ENCODE data around the gene CDH4. TPM values are rescaled to one million over a fixed set of nuclear protein-coding genes. Genes with fewer than 3 reads are reported as not detected.

CDH4 gene
- total RNA-seq, 1 experiment from 2014 or later, result 5.3 TPM

- TF ChIP-seq AFF4 (CRISPR knock-in tag; IDR thresholded peaks at IDR 0.05; ENCODE audit: borderline replicate concordance) (no peak), CTCF (IDR thresholded peaks at IDR 0.05) (no peak), HMGA2 (CRISPR knock-in tag; IDR thresholded peaks at IDR 0.05) (no peak), ZNF232 (CRISPR knock-in tag; IDR thresholded peaks at IDR 0.05) (no peak), JUN (CRISPR knock-in tag; IDR thresholded peaks at IDR 0.05) (no peak), KAT7 (CRISPR knock-in tag; IDR thresholded peaks at IDR 0.05; ENCODE audit: borderline replicate concordance) (no peak), MAX (CRISPR knock-in tag; IDR thresholded peaks at IDR 0.05) (no peak)
- TF ChIP-seq, protein P1, sequence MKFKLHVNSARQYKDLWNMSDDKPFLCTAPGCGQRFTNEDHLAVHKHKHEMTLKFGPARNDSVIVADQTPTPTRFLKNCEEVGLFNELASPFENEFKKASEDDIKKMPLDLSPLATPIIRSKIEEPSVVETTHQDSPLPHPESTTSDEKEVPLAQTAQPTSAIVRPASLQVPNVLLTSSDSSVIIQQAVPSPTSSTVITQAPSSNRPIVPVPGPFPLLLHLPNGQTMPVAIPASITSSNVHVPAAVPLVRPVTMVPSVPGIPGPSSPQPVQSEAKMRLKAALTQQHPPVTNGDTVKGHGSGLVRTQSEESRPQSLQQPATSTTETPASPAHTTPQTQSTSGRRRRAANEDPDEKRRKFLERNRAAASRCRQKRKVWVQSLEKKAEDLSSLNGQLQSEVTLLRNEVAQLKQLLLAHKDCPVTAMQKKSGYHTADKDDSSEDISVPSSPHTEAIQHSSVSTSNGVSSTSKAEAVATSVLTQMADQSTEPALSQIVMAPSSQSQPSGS (CRISPR knock-in tag; IDR thresholded peaks at IDR 0.05; ENCODE audit: borderline replicate concordance, low read depth), result no peak
- TF ChIP-seq, protein P2, sequence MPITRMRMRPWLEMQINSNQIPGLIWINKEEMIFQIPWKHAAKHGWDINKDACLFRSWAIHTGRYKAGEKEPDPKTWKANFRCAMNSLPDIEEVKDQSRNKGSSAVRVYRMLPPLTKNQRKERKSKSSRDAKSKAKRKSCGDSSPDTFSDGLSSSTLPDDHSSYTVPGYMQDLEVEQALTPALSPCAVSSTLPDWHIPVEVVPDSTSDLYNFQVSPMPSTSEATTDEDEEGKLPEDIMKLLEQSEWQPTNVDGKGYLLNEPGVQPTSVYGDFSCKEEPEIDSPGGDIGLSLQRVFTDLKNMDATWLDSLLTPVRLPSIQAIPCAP (CRISPR knock-in tag; IDR thresholded peaks at IDR 0.05), result no peak
- TF ChIP-seq, protein P3, sequence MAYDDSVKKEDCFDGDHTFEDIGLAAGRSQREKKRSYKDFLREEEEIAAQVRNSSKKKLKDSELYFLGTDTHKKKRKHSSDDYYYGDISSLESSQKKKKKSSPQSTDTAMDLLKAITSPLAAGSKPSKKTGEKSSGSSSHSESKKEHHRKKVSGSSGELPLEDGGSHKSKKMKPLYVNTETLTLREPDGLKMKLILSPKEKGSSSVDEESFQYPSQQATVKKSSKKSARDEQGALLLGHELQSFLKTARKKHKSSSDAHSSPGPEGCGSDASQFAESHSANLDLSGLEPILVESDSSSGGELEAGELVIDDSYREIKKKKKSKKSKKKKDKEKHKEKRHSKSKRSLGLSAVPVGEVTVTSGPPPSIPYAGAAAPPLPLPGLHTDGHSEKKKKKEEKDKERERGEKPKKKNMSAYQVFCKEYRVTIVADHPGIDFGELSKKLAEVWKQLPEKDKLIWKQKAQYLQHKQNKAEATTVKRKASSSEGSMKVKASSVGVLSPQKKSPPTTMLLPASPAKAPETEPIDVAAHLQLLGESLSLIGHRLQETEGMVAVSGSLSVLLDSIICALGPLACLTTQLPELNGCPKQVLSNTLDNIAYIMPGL (CRISPR knock-in tag; IDR thresholded peaks at IDR 0.05), result no peak
These were observed 562.2 kb downstream of the CDH4 start (continued) for GRCh38 chr20:61814244-61814643.

GRCh38 chr20:61814726-61815125 is 562.7 kb downstream of the CDH4 start:
- ChIA-PET CTCF (interaction anchor here (1.1 kb wide), 1 partner anchor 11 kb away, joined by 3 read pairs; no protein-coding TSS in a partner anchor), POLR2A (no interaction called here)
- Mint-ChIP-seq H3K36me3 (no peaks in the 10 kb centered on the region), H3K4me3 (no peak overlapping the region), H3K27me3 (ENCODE audit: low read depth) (peaks cover 8% of the 10 kb centered on the region; the same call in 1 of the 2 replicates), H3K27ac (no peak overlapping the region), H3K4me1 (no peaks in the 10 kb centered on the region), H3K9me3 (no peaks in the 10 kb centered on the region)
- ATAC-seq, result no peak
- DNase-seq (ENCODE audit: low spot score), result no peak
- TF ChIP-seq, protein P4, sequence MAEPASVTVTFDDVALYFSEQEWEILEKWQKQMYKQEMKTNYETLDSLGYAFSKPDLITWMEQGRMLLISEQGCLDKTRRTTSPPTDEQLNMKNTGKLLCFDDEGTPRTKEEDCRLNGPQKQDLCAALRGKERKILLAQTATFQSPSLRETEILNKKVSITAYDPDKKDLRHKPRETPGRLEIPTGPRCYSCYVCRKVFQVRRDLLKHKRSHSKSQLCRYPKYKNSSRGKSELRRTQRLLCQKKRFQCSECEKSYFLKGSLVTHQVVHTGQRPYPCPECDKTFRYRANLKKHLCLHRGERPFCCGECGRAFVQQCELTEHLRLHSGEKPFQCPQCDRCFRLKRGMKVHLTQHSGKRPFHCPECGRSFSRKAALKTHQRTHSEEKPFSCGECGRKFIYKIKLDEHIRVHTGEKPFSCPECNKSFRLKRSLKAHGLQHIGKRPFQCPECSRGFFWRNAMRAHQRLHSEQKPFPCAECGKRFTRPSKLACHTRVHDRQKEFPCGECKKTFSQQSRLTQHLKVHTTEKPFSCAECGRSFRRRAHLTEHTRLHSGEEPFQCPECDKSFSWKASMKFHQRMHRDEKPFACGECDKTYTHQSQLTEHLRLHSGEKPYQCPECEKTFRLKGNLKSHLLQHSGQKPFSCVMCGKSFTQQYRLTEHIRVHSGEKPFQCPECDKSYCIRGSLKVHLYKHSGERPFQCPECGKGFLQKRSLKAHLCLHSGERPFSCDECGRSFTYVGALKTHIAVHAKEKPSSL (CRISPR knock-in tag; conservative IDR thresholded peaks at IDR 0.05), result no peak
- TF ChIP-seq E2F5 (CRISPR knock-in tag; IDR thresholded peaks at IDR 0.05), result no peak
- TF ChIP-seq, protein P5, sequence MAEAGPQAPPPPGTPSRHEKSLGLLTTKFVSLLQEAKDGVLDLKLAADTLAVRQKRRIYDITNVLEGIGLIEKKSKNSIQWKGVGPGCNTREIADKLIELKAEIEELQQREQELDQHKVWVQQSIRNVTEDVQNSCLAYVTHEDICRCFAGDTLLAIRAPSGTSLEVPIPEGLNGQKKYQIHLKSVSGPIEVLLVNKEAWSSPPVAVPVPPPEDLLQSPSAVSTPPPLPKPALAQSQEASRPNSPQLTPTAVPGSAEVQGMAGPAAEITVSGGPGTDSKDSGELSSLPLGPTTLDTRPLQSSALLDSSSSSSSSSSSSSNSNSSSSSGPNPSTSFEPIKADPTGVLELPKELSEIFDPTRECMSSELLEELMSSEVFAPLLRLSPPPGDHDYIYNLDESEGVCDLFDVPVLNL (CRISPR knock-in tag; IDR thresholded peaks at IDR 0.05; ENCODE audit: borderline replicate concordance, low read depth), result no peak
- TF ChIP-seq SMAD4 (CRISPR knock-in tag; IDR thresholded peaks at IDR 0.05), result no peak
- TF ChIP-seq ZNF121 (CRISPR knock-in tag; IDR thresholded peaks at IDR 0.05), result no peak
- no peak for TF ChIP-seq CREB1 (CRISPR knock-in tag; IDR thresholded peaks at IDR 0.05)
- TF ChIP-seq STAT6 (CRISPR knock-in tag; conservative IDR thresholded peaks at IDR 0.05; ENCODE audit: low read depth), result no peak
- TF ChIP-seq ZNF219 (CRISPR knock-in tag; IDR thresholded peaks at IDR 0.05; ENCODE audit: borderline replicate concordance), result no peak
- no peak for TF ChIP-seq FOXK1 (CRISPR knock-in tag; IDR thresholded peaks at IDR 0.05)
